Neural progenitor cell (in vitro differentiated cells): ENCODE data around the gene ATG4A. TPM values are rescaled to one million over a fixed set of nuclear protein-coding genes. Genes with fewer than 3 reads are reported as not detected.
A peak's percentile ranks its signal among the peaks of the same experiment; 100 is the strongest.

Experiments used
- DNase-seq: peaks from one replicate; pipeline ENCODE4 v3.0.0-alpha.2; 2016; ENCODE audit warnings: low spot score
- H2AFZ ChIP-seq: fragments of 200-600 bp; sonication (generic); replicated peaks from 2 replicates; pipeline ENCODE4 v1.6.1; 2016; ENCODE audit warnings: antibody characterized with exemption
- H3F3A ChIP-seq: fragments of 200-600 bp; sonication (generic); 2 replicates; pipeline ENCODE4 v1.6.1; 2016; ENCODE audit warnings: antibody characterized with exemption, low read depth
- H3K27ac ChIP-seq: fragments of 200-600 bp; sonication (generic); 2 replicates; pipeline ENCODE4 v1.5.1; 2016; ENCODE audit warnings: mild to moderate bottlenecking
- H3K27me3 ChIP-seq: fragments of 200-600 bp; sonication (generic); 2 replicates; pipeline ENCODE4 v1.6.1; 2016; ENCODE audit warnings: mild to moderate bottlenecking, moderate library complexity
- H3K36me3 ChIP-seq: fragments of 200-600 bp; sonication (generic); 2 replicates; pipeline ENCODE4 v1.5.1; 2016
- H3K4me1 ChIP-seq: fragments of 200-600 bp; sonication (generic); 2 replicates; pipeline ENCODE4 v1.6.1; 2016; ENCODE audit warnings: mixed run types
- H3K4me2 ChIP-seq: fragments of 200-600 bp; sonication (generic); 2 replicates; pipeline ENCODE4 v1.6.1; 2016
- H3K4me3 ChIP-seq: fragments of 200-600 bp; sonication (generic); 2 replicates; pipeline ENCODE4 v1.5.1; 2016
- H3K79me2 ChIP-seq: fragments of 200-600 bp; sonication (generic); 2 replicates; pipeline ENCODE4 v1.6.1; 2016; ENCODE audit warnings: low read depth
- H3K9ac ChIP-seq: fragments of 200-600 bp; sonication (generic); 2 replicates; pipeline ENCODE4 v1.6.1; 2016
- H3K9me3 ChIP-seq: fragments of 200-600 bp; sonication (generic); 2 replicates; pipeline ENCODE4 v1.5.1; 2016; ENCODE audit warnings: low read depth
- H4K20me1 ChIP-seq: fragments of 200-600 bp; sonication (generic); 2 replicates; pipeline ENCODE4 v1.6.1; 2016; ENCODE audit warnings: low read depth
- H3K27ac Mint-ChIP-seq: 3 replicates; pipeline ENCODE4 v1.8.0; 2021; ENCODE audit warnings: mixed read lengths
- H3K27me3 Mint-ChIP-seq: 2 replicates; pipeline ENCODE4 v1.8.0; 2022; ENCODE audit warnings: low read depth, mild to moderate bottlenecking, inconsistent platforms, moderate library complexity, mixed read lengths; ENCODE audit not compliant: insufficient read depth
- H3K36me3 Mint-ChIP-seq: 3 replicates; pipeline ENCODE4 v1.8.0; 2021; ENCODE audit warnings: mixed read lengths
- H3K4me1 Mint-ChIP-seq: 3 replicates; pipeline ENCODE4 v1.8.0; 2021; ENCODE audit warnings: mixed read lengths
- H3K4me3 Mint-ChIP-seq: 3 replicates; pipeline ENCODE4 v1.8.0; 2021; ENCODE audit warnings: mild to moderate bottlenecking, moderate library complexity, mixed read lengths
- H3K9me3 Mint-ChIP-seq: 3 replicates; pipeline ENCODE4 v1.8.0; 2020; ENCODE audit warnings: mixed read lengths
- EZH2 ChIP-seq: fragments of 200-600 bp; sonication (generic); IDR thresholded peaks from 2 replicates; pipeline ENCODE4 v1.6.1; 2017; ENCODE audit warnings: antibody characterized with exemption, mild to moderate bottlenecking, moderate library complexity
- EZH2phosphoT487 ChIP-seq: fragments of 200-600 bp; sonication (generic); IDR thresholded peaks from 2 replicates; pipeline ENCODE4 v1.6.1; 2017; ENCODE audit warnings: antibody characterized with exemption
- total RNA-seq: library from RNA; depleted of rRNA; stranded (reverse); fragments of >200 nt; gene quantifications from 2 replicates; pipeline ENCODE4 v1.2.3, GENCODE V29; 2015; ENCODE audit warnings: low replicate concordance
- TF ChIP-seq, protein P1 (sequence below): fragments of 200-600 bp; sonication (generic); IDR thresholded peaks from 2 replicates; pipeline ENCODE4 v1.5.1; 2017; ENCODE audit warnings: antibody characterized with exemption, mild to moderate bottlenecking

The ATG4A gene
- total RNA-seq, 1 donor from 2014 or later = 6.5 TPM

DNA sequence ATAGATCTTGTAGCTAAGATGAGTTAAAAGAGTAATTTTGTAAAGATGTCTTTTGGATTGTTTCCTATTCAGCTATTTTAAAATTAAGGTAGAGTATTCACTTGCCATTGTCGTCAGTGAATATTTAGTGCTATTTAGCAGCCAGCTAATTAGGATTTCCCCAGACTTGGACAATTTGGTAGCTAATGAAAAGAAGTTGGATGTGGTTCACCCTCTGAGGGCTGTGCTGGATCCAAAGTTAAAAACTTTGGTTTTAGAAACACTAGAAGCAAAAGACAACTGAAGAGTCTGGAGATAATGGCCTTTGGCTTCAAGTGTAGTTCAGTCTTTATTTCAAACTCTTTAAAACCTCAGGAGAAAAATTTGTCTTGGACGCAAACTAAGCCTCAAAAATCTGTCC, 41.3 kb downstream of the ATG4A start:
- Mint-ChIP-seq H3K4me1 (peaks cover 5% of the 10 kb centered on the region), H3K9me3 (peaks cover 2% of the 10 kb centered on the region)
- H3K36me3 ChIP-seq = no peaks in the 10 kb centered on the region

DNA sequence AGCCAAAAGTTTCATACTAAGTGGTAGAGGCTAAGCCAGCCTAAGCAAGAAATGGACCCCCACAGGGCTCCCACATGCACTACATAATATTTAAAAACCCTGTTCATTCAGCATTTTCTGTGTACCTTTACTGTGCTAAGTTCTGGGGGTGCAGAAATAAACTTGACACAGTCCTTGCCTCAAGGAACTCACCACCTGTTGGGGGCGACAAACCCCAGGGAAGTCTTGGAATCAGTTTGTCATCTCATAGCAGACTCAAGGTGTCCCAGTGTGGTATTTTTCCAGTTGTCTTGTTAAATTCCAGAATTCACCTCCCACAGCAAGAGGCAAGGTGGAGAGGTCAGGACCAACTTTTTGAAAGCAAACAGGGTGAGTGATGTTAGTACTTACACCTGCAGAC, 43.1 kb downstream of the ATG4A start:
- Histone ChIP-seq H3K27ac (no peak overlapping the region), H3K9ac (no peak overlapping the region), H3K4me1 (peaks cover 6% of the 10 kb centered on the region), H3K4me3 (no peak overlapping the region), H3F3A (no peaks in the 10 kb centered on the region), H3K36me3 (no peaks in the 10 kb centered on the region), H2AFZ (no peak overlapping the region), H3K79me2 (no peaks in the 10 kb centered on the region), H3K4me2 (no peak overlapping the region), H3K27me3 (no peaks in the 10 kb centered on the region), H4K20me1 (no peaks in the 10 kb centered on the region), H3K9me3 (no peaks in the 10 kb centered on the region)
- peaks cover 2% of the 10 kb centered on the region for H3K9me3 Mint-ChIP-seq
- peaks cover 28% of the 10 kb centered on the region for H3K36me3 Mint-ChIP-seq
- no peak overlapping the region for H3K4me3 Mint-ChIP-seq
- H3K27ac Mint-ChIP-seq = no peak overlapping the region
- TF ChIP-seq, protein P1, sequence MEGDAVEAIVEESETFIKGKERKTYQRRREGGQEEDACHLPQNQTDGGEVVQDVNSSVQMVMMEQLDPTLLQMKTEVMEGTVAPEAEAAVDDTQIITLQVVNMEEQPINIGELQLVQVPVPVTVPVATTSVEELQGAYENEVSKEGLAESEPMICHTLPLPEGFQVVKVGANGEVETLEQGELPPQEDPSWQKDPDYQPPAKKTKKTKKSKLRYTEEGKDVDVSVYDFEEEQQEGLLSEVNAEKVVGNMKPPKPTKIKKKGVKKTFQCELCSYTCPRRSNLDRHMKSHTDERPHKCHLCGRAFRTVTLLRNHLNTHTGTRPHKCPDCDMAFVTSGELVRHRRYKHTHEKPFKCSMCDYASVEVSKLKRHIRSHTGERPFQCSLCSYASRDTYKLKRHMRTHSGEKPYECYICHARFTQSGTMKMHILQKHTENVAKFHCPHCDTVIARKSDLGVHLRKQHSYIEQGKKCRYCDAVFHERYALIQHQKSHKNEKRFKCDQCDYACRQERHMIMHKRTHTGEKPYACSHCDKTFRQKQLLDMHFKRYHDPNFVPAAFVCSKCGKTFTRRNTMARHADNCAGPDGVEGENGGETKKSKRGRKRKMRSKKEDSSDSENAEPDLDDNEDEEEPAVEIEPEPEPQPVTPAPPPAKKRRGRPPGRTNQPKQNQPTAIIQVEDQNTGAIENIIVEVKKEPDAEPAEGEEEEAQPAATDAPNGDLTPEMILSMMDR = peak; percentile 19
- TF ChIP-seq EZH2phosphoT487 = no peak
- DNase-seq = no peak
- peaks cover 5% of the 10 kb centered on the region for H3K4me1 Mint-ChIP-seq
- H3K27me3 Mint-ChIP-seq = peaks cover 9% of the 10 kb centered on the region

More for the DNA sequence above, 41.3 kb downstream of the ATG4A start:
- no peak overlapping the region for H3K27ac Mint-ChIP-seq
- Histone ChIP-seq H3K9ac (no peak overlapping the region), H3F3A (no peaks in the 10 kb centered on the region), H3K9me3 (no peaks in the 10 kb centered on the region), H3K4me2 (no peak overlapping the region), H3K4me1 (peaks cover 6% of the 10 kb centered on the region), H3K27me3 (no peaks in the 10 kb centered on the region), H3K79me2 (no peaks in the 10 kb centered on the region), H3K27ac (no peak overlapping the region), H2AFZ (no peak overlapping the region), H3K4me3 (no peak overlapping the region), H4K20me1 (no peaks in the 10 kb centered on the region)
- no peak overlapping the region for H3K4me3 Mint-ChIP-seq
- peaks cover 9% of the 10 kb centered on the region for H3K27me3 Mint-ChIP-seq
- DNase-seq = no peak
- TF ChIP-seq EZH2 = no peak
- no peak for TF ChIP-seq EZH2phosphoT487
- TF ChIP-seq, protein P1 = no peak
- peaks cover 21% of the 10 kb centered on the region for H3K36me3 Mint-ChIP-seq

DNA sequence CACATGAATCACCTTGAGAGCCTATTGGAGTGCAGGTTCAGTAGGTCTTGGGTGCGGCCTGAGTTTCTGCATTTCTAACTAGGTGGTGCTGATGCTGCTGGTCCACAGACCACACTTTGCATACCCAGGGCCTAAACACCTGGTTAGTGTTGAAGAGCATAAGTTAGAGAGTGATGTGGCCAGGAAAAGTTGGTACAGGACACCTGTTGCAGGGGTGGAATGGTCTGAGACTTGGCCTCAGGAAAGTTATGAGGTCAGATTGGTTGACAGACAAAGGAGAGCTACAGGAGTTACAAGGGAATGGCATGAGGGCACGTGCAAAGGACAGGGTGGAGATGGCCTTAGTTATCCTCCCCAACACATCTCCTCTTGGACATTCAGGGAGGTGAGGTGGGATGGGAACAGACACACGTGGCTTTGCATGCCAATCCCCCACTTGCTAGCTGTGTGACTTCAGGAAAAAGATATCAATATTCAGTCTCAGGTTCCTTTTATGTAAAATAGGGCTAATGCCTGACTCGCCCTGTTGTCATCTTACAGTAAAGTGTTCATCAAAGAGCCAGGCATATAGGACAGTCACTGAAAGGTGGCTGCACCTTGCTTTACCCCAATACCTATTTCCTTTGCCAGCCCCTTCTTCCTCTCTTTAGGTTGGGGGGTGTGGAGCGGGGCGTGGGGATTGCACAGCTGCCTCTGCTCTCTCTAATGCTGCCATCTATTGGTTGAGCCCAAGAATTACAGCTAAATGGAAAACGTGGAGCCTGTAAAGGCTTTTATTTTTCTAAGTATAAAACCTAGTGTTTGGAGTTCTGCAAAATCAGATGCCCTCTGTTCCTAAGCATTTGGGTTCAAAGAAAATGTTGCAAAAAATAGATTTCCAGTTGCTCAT, 47.5 kb downstream of the ATG4A start:
- Histone ChIP-seq H3K4me1 (no peaks in the 10 kb centered on the region), H3K4me2 (no peak overlapping the region), H3F3A (no peaks in the 10 kb centered on the region), H3K9me3 (no peaks in the 10 kb centered on the region), H3K79me2 (no peaks in the 10 kb centered on the region), H3K4me3 (no peak overlapping the region), H3K27ac (no peak overlapping the region), H3K36me3 (no peaks in the 10 kb centered on the region), H3K9ac (no peak overlapping the region), H4K20me1 (no peaks in the 10 kb centered on the region), H3K27me3 (no peaks in the 10 kb centered on the region), H2AFZ (no peak overlapping the region)
- peaks cover 23% of the 10 kb centered on the region for H3K36me3 Mint-ChIP-seq
- TF ChIP-seq EZH2 = no peak
- TF ChIP-seq, protein P1 = peak; percentile 50
- TF ChIP-seq EZH2phosphoT487 = no peak
- H3K4me3 Mint-ChIP-seq = no peak overlapping the region
- no peaks in the 10 kb centered on the region for H3K9me3 Mint-ChIP-seq
- peaks cover 6% of the 10 kb centered on the region for H3K27me3 Mint-ChIP-seq
- no peaks in the 10 kb centered on the region for H3K4me1 Mint-ChIP-seq
- no peak for DNase-seq
- H3K27ac Mint-ChIP-seq = no peak overlapping the region
